ENCODE results near the gene NFATC3. TPM values are rescaled to one million over a fixed set of nuclear protein-coding genes. Genes with fewer than 3 reads are reported as not detected.

NFATC3 gene
- total RNA-seq, 2 donors from 2014 or later, result 51.1 to 56.7 TPM

- Histone ChIP-seq H3K4me1 (ENCODE audit: control insufficient read depth in 1 of 2, low read depth in 2 of 2) (peaks cover 36 to 46% of the 10 kb centered on the region in 2 donors), H3K36me3 (peaks cover 52% of the 10 kb centered on the region), H3K4me3 (no peak overlapping the region), H3K27me3 (replicated peaks; ENCODE audit: insufficient read depth) (no peaks in the 10 kb centered on the region), H3K27ac (peak overlapping the region; percentile 78 to 95), H3K9me3 (no peaks in the 10 kb centered on the region)
- DNase-seq (ENCODE audit: low spot score) (no peak), ATAC-seq (ENCODE audit: insufficient number of reproducible peaks, low FRiP score, low read depth) (no peak)
- TF ChIP-seq, protein P1, sequence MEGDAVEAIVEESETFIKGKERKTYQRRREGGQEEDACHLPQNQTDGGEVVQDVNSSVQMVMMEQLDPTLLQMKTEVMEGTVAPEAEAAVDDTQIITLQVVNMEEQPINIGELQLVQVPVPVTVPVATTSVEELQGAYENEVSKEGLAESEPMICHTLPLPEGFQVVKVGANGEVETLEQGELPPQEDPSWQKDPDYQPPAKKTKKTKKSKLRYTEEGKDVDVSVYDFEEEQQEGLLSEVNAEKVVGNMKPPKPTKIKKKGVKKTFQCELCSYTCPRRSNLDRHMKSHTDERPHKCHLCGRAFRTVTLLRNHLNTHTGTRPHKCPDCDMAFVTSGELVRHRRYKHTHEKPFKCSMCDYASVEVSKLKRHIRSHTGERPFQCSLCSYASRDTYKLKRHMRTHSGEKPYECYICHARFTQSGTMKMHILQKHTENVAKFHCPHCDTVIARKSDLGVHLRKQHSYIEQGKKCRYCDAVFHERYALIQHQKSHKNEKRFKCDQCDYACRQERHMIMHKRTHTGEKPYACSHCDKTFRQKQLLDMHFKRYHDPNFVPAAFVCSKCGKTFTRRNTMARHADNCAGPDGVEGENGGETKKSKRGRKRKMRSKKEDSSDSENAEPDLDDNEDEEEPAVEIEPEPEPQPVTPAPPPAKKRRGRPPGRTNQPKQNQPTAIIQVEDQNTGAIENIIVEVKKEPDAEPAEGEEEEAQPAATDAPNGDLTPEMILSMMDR (IDR thresholded peaks at IDR 0.05), result no peak
These were observed 166.7 kb downstream of the NFATC3 start for GRCh38 chr16:68251832-68252231.

DNA sequence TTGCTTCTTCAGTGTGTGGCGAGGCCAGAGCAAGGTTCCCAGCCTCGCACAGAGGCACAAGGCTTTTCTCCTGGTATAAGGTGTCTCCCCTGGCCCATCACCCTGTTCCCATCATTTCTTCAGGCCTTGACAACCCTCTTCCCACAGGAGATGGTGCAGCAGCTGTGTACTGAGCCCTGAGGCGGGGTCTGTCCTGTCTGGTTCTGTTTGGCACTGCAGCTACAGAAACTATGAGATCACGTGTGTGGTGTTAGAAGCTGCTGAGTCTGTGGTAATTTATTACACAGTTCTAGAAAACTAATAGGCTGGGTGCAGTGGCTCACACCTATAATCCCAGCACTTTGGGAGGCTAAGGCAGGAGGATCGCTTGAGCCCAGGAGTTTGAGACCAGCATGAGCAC is 167.2 kb downstream of the NFATC3 start:
- no peaks in the 10 kb centered on the region for H3K27me3 ChIP-seq (replicated peaks; ENCODE audit: insufficient read depth)
- H3K27ac ChIP-seq, result peak overlapping the region; percentile 78 to 95
- H3K9me3 ChIP-seq, result no peaks in the 10 kb centered on the region
- H3K4me3 ChIP-seq, result no peak overlapping the region
- TF ChIP-seq, protein P1 (IDR thresholded peaks at IDR 0.05), result no peak
- DNase-seq (ENCODE audit: low spot score), result no peak
- H3K4me1 ChIP-seq (ENCODE audit: control insufficient read depth in 1 of 2, low read depth in 2 of 2), result peaks cover 33 to 46% of the 10 kb centered on the region in 2 donors
- H3K36me3 ChIP-seq, result peaks cover 52% of the 10 kb centered on the region
- ATAC-seq (ENCODE audit: insufficient number of reproducible peaks, low FRiP score, low read depth), result peak; percentile 44

DNA sequence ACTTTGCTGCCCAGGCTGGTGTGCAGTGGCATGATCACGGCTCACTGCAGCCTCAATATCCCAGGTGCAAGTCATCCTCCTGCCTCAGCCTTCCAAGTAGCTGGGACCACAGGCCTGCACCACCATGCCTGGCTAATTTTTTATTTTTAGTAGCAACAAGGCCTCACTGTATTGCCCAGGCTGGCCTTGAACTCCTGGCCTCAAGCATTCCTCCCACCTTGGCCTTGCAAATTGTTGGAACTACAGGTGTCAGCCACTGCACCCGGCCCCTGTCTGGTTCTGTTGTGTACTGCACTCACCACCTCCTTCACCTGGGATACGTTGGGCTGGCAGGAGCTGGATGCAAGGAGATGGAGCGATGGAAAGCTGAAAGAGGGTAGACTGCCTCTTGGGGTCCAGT is 168.6 kb downstream of the NFATC3 start:
- Histone ChIP-seq H3K27ac (no peak overlapping the region), H3K36me3 (peaks cover 52% of the 10 kb centered on the region), H3K4me1 (ENCODE audit: control insufficient read depth in 1 of 2, low read depth in 2 of 2) (peaks cover 26 to 46% of the 10 kb centered on the region in 2 donors), H3K27me3 (replicated peaks; ENCODE audit: insufficient read depth) (no peaks in the 10 kb centered on the region), H3K4me3 (no peak overlapping the region), H3K9me3 (no peaks in the 10 kb centered on the region)
- ATAC-seq (ENCODE audit: insufficient number of reproducible peaks, low FRiP score, low read depth) (no peak), DNase-seq (ENCODE audit: low spot score) (no peak)
- TF ChIP-seq, protein P1 (IDR thresholded peaks at IDR 0.05), result no peak

DNA sequence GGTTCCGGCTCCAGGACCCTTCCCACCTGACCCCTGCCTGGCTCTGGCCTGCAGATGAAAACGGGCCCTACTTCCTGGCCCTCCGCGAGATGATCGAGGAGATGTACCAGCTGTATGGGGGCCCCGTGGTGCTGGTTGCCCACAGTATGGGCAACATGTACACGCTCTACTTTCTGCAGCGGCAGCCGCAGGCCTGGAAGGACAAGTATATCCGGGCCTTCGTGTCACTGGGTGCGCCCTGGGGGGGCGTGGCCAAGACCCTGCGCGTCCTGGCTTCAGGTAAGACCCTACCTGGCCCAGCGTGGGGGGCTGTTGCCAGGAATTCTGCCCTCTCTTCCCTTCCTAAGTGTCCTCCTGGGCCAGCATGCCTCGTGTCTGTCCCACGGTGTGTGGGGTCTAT is 170.5 kb downstream of the NFATC3 start:
- ATAC-seq (ENCODE audit: insufficient number of reproducible peaks, low FRiP score, low read depth) (no peak), DNase-seq (ENCODE audit: low spot score) (no peak)
- Histone ChIP-seq H3K27me3 (replicated peaks; ENCODE audit: insufficient read depth) (no peaks in the 10 kb centered on the region), H3K27ac (peak overlapping the region in 1 of 2 donors; percentile 99), H3K4me3 (no peak overlapping the region), H3K36me3 (peaks cover 55% of the 10 kb centered on the region), H3K4me1 (ENCODE audit: control insufficient read depth in 1 of 2, low read depth in 2 of 2) (peaks cover 26 to 43% of the 10 kb centered on the region in 2 donors), H3K9me3 (no peaks in the 10 kb centered on the region)
- TF ChIP-seq, protein P1 (IDR thresholded peaks at IDR 0.05), result no peak

DNA sequence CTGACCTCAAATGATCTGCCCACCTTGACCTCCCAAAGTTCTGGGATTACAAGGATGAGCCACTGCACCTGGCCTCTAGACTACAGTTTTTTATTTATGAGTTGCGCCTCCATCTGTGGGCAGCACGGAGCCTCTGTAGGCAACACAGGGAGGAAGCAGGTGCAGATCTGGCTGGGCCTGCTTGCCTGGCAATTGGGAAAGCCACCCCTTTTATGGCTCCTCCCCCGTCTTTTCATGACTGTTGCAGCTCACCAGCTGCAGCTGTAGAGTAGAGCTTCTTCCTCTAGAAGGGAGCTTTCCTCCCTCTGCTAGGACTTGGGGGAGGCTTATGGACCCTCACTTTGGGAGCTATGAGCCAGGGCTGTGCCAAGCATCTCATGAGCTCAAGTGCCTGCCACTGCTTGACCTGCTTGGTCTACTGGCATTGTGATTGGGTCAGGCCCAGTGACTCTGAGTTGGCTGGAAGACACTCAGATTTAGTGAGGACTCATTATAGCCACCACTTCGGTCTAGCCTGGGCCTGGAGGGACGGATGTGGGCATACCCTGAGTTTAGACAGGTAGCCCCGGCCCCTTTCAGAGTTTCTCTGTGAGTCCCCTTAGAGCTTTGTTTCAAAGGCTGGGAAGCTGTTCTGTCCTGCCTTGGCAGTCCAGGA is 172.2 kb downstream of the NFATC3 start:
- Histone ChIP-seq H3K4me1 (ENCODE audit: control insufficient read depth in 1 of 2, low read depth in 2 of 2) (peaks cover 13 to 31% of the 10 kb centered on the region in 2 donors), H3K9me3 (no peaks in the 10 kb centered on the region), H3K27ac (peak overlapping the region; percentile 88 to 99), H3K4me3 (no peak overlapping the region), H3K36me3 (peaks cover 48% of the 10 kb centered on the region), H3K27me3 (replicated peaks; ENCODE audit: insufficient read depth) (no peaks in the 10 kb centered on the region)
- TF ChIP-seq, protein P1 (IDR thresholded peaks at IDR 0.05), result no peak
- ATAC-seq (ENCODE audit: insufficient number of reproducible peaks, low FRiP score, low read depth), result no peak
- DNase-seq (ENCODE audit: low spot score), result no peak

Measured in thoracic aorta (tissue), 2 donors.